ENCODE results near the gene RORC.
"Not testable (repeated sequence)": the region's sequence is repeated elsewhere in the genome, so short reads cannot be mapped to it uniquely, and the experiment has no call there.

Gene RORC

DNA sequence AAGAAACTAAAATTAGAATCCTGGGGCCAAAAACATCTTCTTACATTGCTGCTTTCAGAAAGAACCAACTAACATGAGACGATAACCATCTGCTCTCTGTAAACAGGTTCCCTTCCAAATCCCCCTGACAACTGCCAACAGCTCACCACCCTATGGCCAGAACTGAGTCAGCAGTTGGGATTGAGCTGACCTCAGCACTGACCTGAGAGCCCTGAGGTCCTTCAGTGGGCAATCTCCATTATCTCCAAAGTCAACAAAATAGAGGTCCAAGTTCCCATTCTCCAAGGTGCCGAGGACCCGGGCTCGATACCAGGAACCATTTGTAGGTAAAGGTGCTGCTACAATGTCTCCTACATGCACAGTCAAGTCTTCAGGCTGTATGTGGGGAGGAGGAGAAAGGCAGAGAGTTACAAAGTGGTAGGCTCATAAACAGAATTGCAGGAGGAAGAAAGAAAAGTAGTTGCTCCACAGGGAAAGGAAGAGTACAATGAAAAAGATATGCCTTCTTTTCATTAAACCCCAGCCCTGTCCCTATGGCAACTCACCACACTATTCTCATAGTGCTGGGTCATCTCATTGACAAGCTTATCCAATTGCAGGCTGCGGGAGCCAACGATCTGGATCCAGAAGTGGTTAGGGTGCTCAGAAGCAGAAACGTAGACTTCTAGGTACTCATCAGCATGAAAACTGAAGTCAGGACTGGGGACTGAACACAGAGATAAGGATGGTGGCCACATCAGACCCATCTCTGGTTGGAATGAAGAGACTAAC, 55.5 kb downstream of the RORC start:
- H3K4me1 ChIP-seq (ENCODE audit: control insufficient read depth, insufficient read depth, low read length) = no peaks in the 10 kb centered on the region
- no peak overlapping the region for H3K9ac ChIP-seq (ENCODE audit: low read length)
- no peaks in the 10 kb centered on the region for H3K9me3 ChIP-seq (ENCODE audit: control insufficient read depth, low read length)
- no peak overlapping the region for H3K4me3 ChIP-seq (ENCODE audit: low read length)
- H3K36me3 ChIP-seq (ENCODE audit: control insufficient read depth, insufficient read depth, low read length) = no peaks in the 10 kb centered on the region
- H3K27me3 ChIP-seq (ENCODE audit: control insufficient read depth, insufficient read depth, low read length) = no peaks in the 10 kb centered on the region

- Histone ChIP-seq H3K4me3 (ENCODE audit: low read length) (no peak overlapping the region), H3K27me3 (ENCODE audit: control insufficient read depth, insufficient read depth, low read length) (no peaks in the 10 kb centered on the region), H3K9ac (ENCODE audit: low read length) (no peak overlapping the region), H3K4me1 (ENCODE audit: control insufficient read depth, insufficient read depth, low read length) (no peaks in the 10 kb centered on the region), H3K36me3 (ENCODE audit: control insufficient read depth, insufficient read depth, low read length) (no peaks in the 10 kb centered on the region), H3K9me3 (ENCODE audit: control insufficient read depth, low read length) (no peaks in the 10 kb centered on the region)
These were observed 57.2 kb downstream of the RORC start for GRCh38 chr1:151774256-151774922.

GRCh38 chr1:151773702-151774101, 57.9 kb downstream of the RORC start:
- Histone ChIP-seq H3K27me3 (ENCODE audit: control insufficient read depth, insufficient read depth, low read length) (no peaks in the 10 kb centered on the region), H3K36me3 (ENCODE audit: control insufficient read depth, insufficient read depth, low read length) (no peaks in the 10 kb centered on the region), H3K9ac (ENCODE audit: low read length) (no peak overlapping the region), H3K4me3 (ENCODE audit: low read length) (no peak overlapping the region), H3K9me3 (ENCODE audit: control insufficient read depth, low read length) (no peaks in the 10 kb centered on the region), H3K4me1 (ENCODE audit: control insufficient read depth, insufficient read depth, low read length) (no peaks in the 10 kb centered on the region)

DNA sequence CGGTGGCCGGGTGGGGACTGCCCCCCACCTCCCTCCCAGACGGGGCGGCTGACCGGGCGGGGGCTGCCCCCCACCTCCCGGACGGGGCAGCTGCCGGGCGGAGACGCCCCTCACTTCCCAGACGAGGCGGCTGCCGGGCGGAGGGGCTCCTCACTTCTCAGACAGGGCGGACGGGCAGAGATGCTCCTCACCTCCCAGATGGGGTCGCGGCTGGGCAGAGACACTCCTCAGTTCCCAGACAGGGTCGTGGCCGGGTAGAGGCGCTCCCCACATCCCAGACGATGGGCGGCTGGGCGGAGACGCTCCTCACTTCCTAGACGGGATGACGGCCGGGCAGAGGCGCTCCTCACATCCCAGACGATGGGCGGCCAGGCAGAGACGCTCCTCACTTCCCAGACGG, 62.3 kb downstream of the RORC start:
- H3K27me3 ChIP-seq (ENCODE audit: control insufficient read depth, insufficient read depth, low read length); H3K36me3 ChIP-seq (ENCODE audit: control insufficient read depth, insufficient read depth, low read length); H3K9me3 ChIP-seq (ENCODE audit: control insufficient read depth, low read length); H3K4me1 ChIP-seq (ENCODE audit: control insufficient read depth, insufficient read depth, low read length); H3K4me3 ChIP-seq (ENCODE audit: low read length); H3K9ac ChIP-seq (ENCODE audit: low read length): not testable (repeated sequence)

GRCh38 chr1:151768351-151769066, 63.1 kb downstream of the RORC start:
- H3K9me3 ChIP-seq (ENCODE audit: control insufficient read depth, low read length); H3K27me3 ChIP-seq (ENCODE audit: control insufficient read depth, insufficient read depth, low read length); H3K4me1 ChIP-seq (ENCODE audit: control insufficient read depth, insufficient read depth, low read length); H3K9ac ChIP-seq (ENCODE audit: low read length); H3K36me3 ChIP-seq (ENCODE audit: control insufficient read depth, insufficient read depth, low read length); H3K4me3 ChIP-seq (ENCODE audit: low read length): not testable (repeated sequence)

DNA sequence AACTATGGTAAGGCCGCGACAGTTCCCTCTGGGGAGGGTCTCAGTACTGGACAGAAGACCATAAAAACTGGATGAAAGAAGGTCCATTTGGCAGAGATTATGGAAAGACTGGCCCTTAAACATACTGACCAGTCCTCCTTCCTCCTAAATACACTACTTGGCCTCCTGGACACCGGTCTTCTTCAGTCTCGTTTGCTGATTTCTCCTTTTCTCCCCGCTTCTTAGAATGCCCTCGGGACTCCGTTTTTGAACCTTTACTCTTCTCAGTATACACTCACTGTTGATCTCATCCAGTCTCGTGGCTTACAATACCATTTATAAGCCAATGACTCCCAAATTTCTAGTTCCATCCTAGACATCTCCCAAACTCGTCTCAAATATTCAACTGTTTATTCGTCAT, 67.6 kb downstream of the RORC start:
- H3K9me3 ChIP-seq (ENCODE audit: control insufficient read depth, low read length) = no peaks in the 10 kb centered on the region
- peak overlapping the region; percentile 42 for H3K4me3 ChIP-seq (ENCODE audit: low read length)
- peaks cover 7% of the 10 kb centered on the region for H3K4me1 ChIP-seq (ENCODE audit: control insufficient read depth, insufficient read depth, low read length)
- H3K27me3 ChIP-seq (ENCODE audit: control insufficient read depth, insufficient read depth, low read length) = no peaks in the 10 kb centered on the region
- no peaks in the 10 kb centered on the region for H3K36me3 ChIP-seq (ENCODE audit: control insufficient read depth, insufficient read depth, low read length)
- peak overlapping the region; percentile 51 for H3K9ac ChIP-seq (ENCODE audit: low read length)

DNA sequence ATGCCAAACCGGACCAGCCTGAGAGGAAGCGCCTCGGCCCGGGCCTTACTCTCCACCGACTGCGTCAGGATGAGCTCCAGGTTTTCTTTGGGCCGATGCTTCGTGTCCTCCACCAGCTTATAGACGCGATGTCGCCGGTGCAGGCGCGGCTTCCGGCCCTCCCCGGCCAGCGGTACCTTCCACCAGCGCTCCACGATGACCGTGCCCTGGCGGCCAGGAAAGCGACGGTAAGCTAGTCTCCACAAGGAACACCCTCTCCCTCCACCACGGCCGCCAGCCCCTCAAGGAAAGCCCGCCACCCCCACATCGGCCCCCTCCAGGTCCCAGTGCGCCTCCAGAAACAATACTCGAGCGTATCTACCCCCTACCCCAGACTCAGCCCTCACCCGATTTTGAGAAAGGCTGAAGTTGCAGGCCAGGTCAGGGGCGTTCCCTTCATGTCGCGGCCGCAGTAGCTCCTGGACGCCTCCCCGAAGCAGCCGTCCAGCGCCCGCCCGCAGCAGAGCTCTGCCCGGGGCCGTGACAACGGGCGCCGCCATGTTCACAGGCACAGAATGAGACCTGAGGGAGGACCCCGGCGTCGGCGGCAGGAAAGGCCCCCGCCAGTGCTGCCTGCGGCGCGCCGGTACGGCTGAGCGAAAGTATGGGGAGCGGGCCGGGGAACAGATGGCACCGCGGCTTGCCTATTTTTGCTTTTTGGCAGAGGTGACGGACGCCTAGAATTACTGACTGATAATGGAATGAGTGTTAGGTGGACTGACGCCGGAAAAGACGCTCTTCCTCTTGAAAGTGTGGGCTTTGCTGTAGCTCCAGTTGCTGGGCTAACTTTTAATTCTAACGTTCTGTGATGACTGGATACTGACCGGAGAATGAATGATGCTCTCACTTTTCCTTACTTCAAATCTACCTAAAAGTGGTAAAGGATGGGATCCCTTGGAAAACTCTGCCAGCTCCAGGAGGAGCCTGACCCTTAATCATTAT, 68.4 kb downstream of the RORC start, which contains the start of gene MRPL9:
TSS of gene MRPL9 (minus strand) at position 556 of the 981 bp plus-strand sequence. CDS start at position 539, 17 bp downstream.
- Histone ChIP-seq H3K4me3 (ENCODE audit: low read length) (peak within 1 kb of the TSS; percentile 42), H3K36me3 (ENCODE audit: control insufficient read depth, insufficient read depth, low read length) (no peaks in the 10 kb centered on the region), H3K27me3 (ENCODE audit: control insufficient read depth, insufficient read depth, low read length) (no peaks in the 10 kb centered on the region), H3K9me3 (ENCODE audit: control insufficient read depth, low read length) (no peaks in the 10 kb centered on the region), H3K4me1 (ENCODE audit: control insufficient read depth, insufficient read depth, low read length) (peaks cover 7% of the 10 kb centered on the region), H3K9ac (ENCODE audit: low read length) (peak within 1 kb of the TSS; percentile 51)

- Histone ChIP-seq H3K4me3 (ENCODE audit: low read length) (no peak overlapping the region), H3K9me3 (ENCODE audit: control insufficient read depth, low read length) (no peaks in the 10 kb centered on the region), H3K36me3 (ENCODE audit: control insufficient read depth, insufficient read depth, low read length) (no peaks in the 10 kb centered on the region), H3K27me3 (ENCODE audit: control insufficient read depth, insufficient read depth, low read length) (no peaks in the 10 kb centered on the region), H3K9ac (ENCODE audit: low read length) (no peak overlapping the region), H3K4me1 (ENCODE audit: control insufficient read depth, insufficient read depth, low read length) (peaks cover 7% of the 10 kb centered on the region)
These were observed 70.8 kb downstream of the RORC start for GRCh38 chr1:151760597-151761385.

GRCh38 chr1:151759241-151759640, 72.4 kb downstream of the RORC start:
- Histone ChIP-seq H3K4me3 (ENCODE audit: low read length) (no peak overlapping the region), H3K9ac (ENCODE audit: low read length) (no peak overlapping the region), H3K36me3 (ENCODE audit: control insufficient read depth, insufficient read depth, low read length) (no peaks in the 10 kb centered on the region), H3K4me1 (ENCODE audit: control insufficient read depth, insufficient read depth, low read length) (peaks cover 5% of the 10 kb centered on the region), H3K27me3 (ENCODE audit: control insufficient read depth, insufficient read depth, low read length) (no peaks in the 10 kb centered on the region), H3K9me3 (ENCODE audit: control insufficient read depth, low read length) (no peaks in the 10 kb centered on the region)

- Histone ChIP-seq H3K9me3 (ENCODE audit: control insufficient read depth, low read length) (no peaks in the 10 kb centered on the region), H3K4me1 (ENCODE audit: control insufficient read depth, insufficient read depth, low read length) (no peaks in the 10 kb centered on the region), H3K9ac (ENCODE audit: low read length) (no peak overlapping the region), H3K36me3 (ENCODE audit: control insufficient read depth, insufficient read depth, low read length) (no peaks in the 10 kb centered on the region), H3K4me3 (ENCODE audit: low read length) (no peak overlapping the region), H3K27me3 (ENCODE audit: control insufficient read depth, insufficient read depth, low read length) (no peaks in the 10 kb centered on the region)
These were observed 75.3 kb downstream of the RORC start for GRCh38 chr1:151756291-151756690.

All from mucosa of stomach (tissue), 1 donor.